HepG2 (cell line): Measurements from ENCODE around the gene BAIAP2L1. TPM values are rescaled to one million over a fixed set of nuclear protein-coding genes. Genes with fewer than 3 reads are reported as not detected.

Source experiments
- ATAC-seq: fragments of 200-7000 bp; cut with Tn5 transposase; 3 replicates; pipeline ENCODE4 v1.9.1; 2020; ENCODE audit warnings: mild to moderate bottlenecking, moderate library complexity
- BruUV-seq: library from RNA; stranded (reverse); fragments of 400-500 nt; replicated peaks from 2 replicates; lab custom pipeline; 2021; lab: Mats Ljungman, UMichigan
- CTCF ChIA-PET: fragments of 300-600 bp; formaldehyde crosslinking; extraction: SDS; loops from one replicate; lab custom pipeline; 2021; ENCODE audit warnings: low total read pairs, inconsistent platforms, low intra/inter-chr PET ratio; lab: Yijun Ruan, JAX
- POLR2A ChIA-PET: fragments of 350-600 bp; sonication (Branson Sonifier 250); formaldehyde crosslinking; loops from one replicate; lab custom pipeline; 2020; ENCODE audit warnings: antibody characterized with exemption, inconsistent platforms; lab: Yijun Ruan, JAX
- DNase-seq: peaks from one replicate; pipeline ENCODE4 v3.0.0-alpha.2; 2015; ENCODE audit warnings: low spot score
- FAIRE-seq: peaks from 3 replicates; lab custom pipeline; 2011; peaks lifted over from hg19 to GRCh38; lab: Jason Lieb, UNC
- H2AFZ ChIP-seq: one replicate; pipeline ENCODE4 v1.6.1; 2011; ENCODE audit warnings: low read length, inconsistent platforms
- H3K27ac ChIP-seq: fragments of 300-600 bp; 3 replicates; pipeline ENCODE4 v1.8.0; 2011; ENCODE audit warnings: mixed run types, mild to moderate bottlenecking, mixed read lengths, low read length, inconsistent platforms; ENCODE audit not compliant: insufficient read depth; ENCODE audit errors: extremely low read length
- H3K27me3 ChIP-seq, 2 experiments: fragments of 200-600 bp in 1 of 2; 2 replicates in 1 of 2; 3 replicates in 1 of 2; pipeline versions ENCODE4 v1.6.0 to v1.8.0; 2011; ENCODE audit warnings: low read length in 2 of 2, mild to moderate bottlenecking in 2 of 2, moderate library complexity in 2 of 2, inconsistent platforms in 1 of 2; ENCODE audit not compliant: insufficient read depth in 2 of 2, control insufficient read depth in 1 of 2
- H3K36me3 ChIP-seq, 2 experiments: fragments of 200-600 bp in 1 of 2; replicated peaks in 1 of 2; 2 replicates in 1 of 2; 3 replicates in 1 of 2; pipeline versions ENCODE4 v1.5.1 to v1.8.0; 2011; ENCODE audit warnings: low read length in 2 of 2, inconsistent platforms in 1 of 2; ENCODE audit not compliant: insufficient read depth in 2 of 2, control insufficient read depth in 1 of 2
- H3K4me1 ChIP-seq: 2 replicates; pipeline ENCODE4 v1.5.1; 2012; ENCODE audit warnings: low read length, inconsistent platforms; ENCODE audit not compliant: insufficient read depth
- H3K4me2 ChIP-seq: 2 replicates; pipeline ENCODE4 v1.6.0; 2011; ENCODE audit warnings: low read depth, low read length, inconsistent platforms
- H3K4me3 ChIP-seq, 3 experiments: fragments of 200-600 bp in 1 of 3; sonication (generic), shearing (Covaris generic) in 1 of 3; replicated peaks in 1 of 3; 2 replicates each; pipeline ENCODE4 v1.5.1; 2011 to 2016; ENCODE audit warnings: low read length in 3 of 3, inconsistent platforms in 2 of 3, low read depth in 2 of 3, mild to moderate bottlenecking in 2 of 3, control low read depth in 1 of 3, mixed read lengths in 1 of 3; ENCODE audit not compliant: insufficient read depth in 1 of 3
- H3K79me2 ChIP-seq: one replicate; pipeline ENCODE4 v1.6.1; 2011; ENCODE audit warnings: low read length, inconsistent platforms; ENCODE audit not compliant: insufficient read depth
- H3K9ac ChIP-seq: 2 replicates; pipeline ENCODE4 v1.6.0; 2011; ENCODE audit warnings: mild to moderate bottlenecking, low read depth, low read length, inconsistent platforms; ENCODE audit not compliant: insufficient read depth
- H3K9me3 ChIP-seq: 2 replicates; pipeline ENCODE4 v1.5.1; 2012; ENCODE audit warnings: mild to moderate bottlenecking, low read length
- H4K20me1 ChIP-seq: 2 replicates; pipeline ENCODE4 v1.6.0; 2011; ENCODE audit warnings: inconsistent platforms, mild to moderate bottlenecking, low read length, moderate library complexity; ENCODE audit not compliant: insufficient read depth
- FOSL2 ChIP-seq: sonication (generic); formaldehyde crosslinking; IDR thresholded peaks from 2 replicates; pipeline ENCODE4 v1.4.0; 2020; ENCODE audit warnings: missing genetic modification reagents
- TAF1 ChIP-seq: sonication (generic); formaldehyde crosslinking; IDR thresholded peaks from 2 replicates; pipeline ENCODE4 v1.4.0; 2020; ENCODE audit warnings: missing genetic modification reagents
- ZKSCAN1 ChIP-seq: fragments of 150-350 bp; IDR thresholded peaks from 2 replicates; pipeline ENCODE4 v1.6.1; 2014; ENCODE audit warnings: low read length
- ZNF121 ChIP-seq: sonication (generic); formaldehyde crosslinking; IDR thresholded peaks from 2 replicates; pipeline ENCODE4 v1.5.0; 2020; ENCODE audit warnings: mild to moderate bottlenecking, missing genetic modification reagents
- WGBS: methylation state at CpG from one replicate; pipeline ENCODE4 v1.1.6; 2017; ENCODE audit warnings: low lambda C conversion rate; 5-methylcytosine and 5-hydroxymethylcytosine counted together
- in situ Hi-C: cut with HindIII; loops from 2 replicates; pipeline ENCODE4 v1.10.0; 2017; ENCODE audit warnings: low pct_unique_long_range_greater_than_20kb; ENCODE audit not compliant: extremely low pct_ligation_motif_present
- intact Hi-C: fragments of 100-400 bp; cut with micrococcal nuclease; formaldehyde crosslinking; loops from one replicate; pipeline ENCODE4 v1.10.0; 2022; ENCODE audit not compliant: unreplicated experiment
- polyA plus RNA-seq, 8 experiments: library from polyadenylated mRNA; depleted of rRNA in 3 of 8; stranded (reverse) in 7 of 8; unstranded in 1 of 8; fragments of >200 nt; fragmentation: Illumina TruSeq in 4 of 8; extraction: Trizol in 4 of 8; gene quantifications; 2 replicates each; pipeline versions ENCODE4 v1.2.1 to v1.2.3, GENCODE V29; 2011 to 2016; ENCODE audit warnings: low read depth in 4 of 8, missing spikeins in 1 of 8, mixed read lengths in 1 of 8; ENCODE audit not compliant: insufficient read depth in 1 of 8
- total RNA-seq, 5 experiments: library from RNA; depleted of rRNA; stranded (reverse); fragments of >200 nt; fragmentation: Illumina TruSeq; extraction: Trizol; gene quantifications; 2 replicates each; pipeline ENCODE4 v1.2.3, GENCODE V29; 2016; ENCODE audit warnings: low read depth in 1 of 5
- TF ChIP-seq, protein P1 (sequence below): IDR thresholded peaks from 2 replicates; pipeline ENCODE4 v1.6.1; 2016; ENCODE audit warnings: control low read depth
- TF ChIP-seq, protein P2 (sequence below): sonication (generic); formaldehyde crosslinking; IDR thresholded peaks from 2 replicates; pipeline ENCODE4 v1.5.1; 2020; ENCODE audit warnings: missing genetic modification reagents, mild to moderate bottlenecking, borderline replicate concordance

Gene BAIAP2L1
- total and polyA plus RNA-seq, 2 of the 13 experiments (the other 11 are each of a cell fraction or from before 2014, with no cell fraction given), result 13.0 to 21.5 TPM

DNA sequence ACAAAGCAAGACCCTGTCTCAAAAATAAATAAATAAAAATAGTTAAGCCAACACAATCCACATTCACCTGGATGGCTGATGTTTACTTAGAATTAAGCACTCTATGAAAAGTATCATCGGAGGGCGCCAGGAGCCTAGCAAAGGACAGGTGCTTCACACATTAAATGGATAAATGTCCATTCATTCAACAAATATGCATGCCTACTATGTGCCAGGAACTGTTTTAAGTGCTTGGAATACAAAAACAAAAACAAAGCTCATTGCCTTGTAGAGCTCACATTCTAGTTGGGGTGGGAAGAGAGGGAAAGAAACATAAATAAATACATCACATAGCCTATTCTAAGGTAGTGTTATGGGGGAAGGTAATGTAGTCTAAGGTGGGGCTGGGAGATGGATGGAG, 4.1 kb downstream of the BAIAP2L1 start:
- H2AFZ ChIP-seq, result no peak overlapping the region
- no peak overlapping the region for H3K27ac ChIP-seq
- FAIRE-seq (no peak), DNase-seq (no peak), ATAC-seq (no peak)
- no TSS peak for BruUV-seq
- H3K9me3 ChIP-seq, result no peaks in the 10 kb centered on the region
- H3K4me3 ChIP-seq, result no peak overlapping the region
- CTCF ChIA-PET, result no interaction called here
- 0 out of 2 replicates have a peak, but pooled peaks cover 4% of the 10 kb centered on the region for H4K20me1 ChIP-seq
- H3K4me1 ChIP-seq, result peaks cover 45% of the 10 kb centered on the region
- H3K36me3 ChIP-seq, result no peaks in the 10 kb centered on the region
- 97% methylated on average over 2 of the region's 2 CpGs for WGBS
- TF ChIP-seq ZKSCAN1 (peak; percentile 65; the same call in 1 of the 2 replicates), FOSL2 (no peak), TAF1 (CRISPR knock-in tag) (no peak)
- TF ChIP-seq, protein P1, sequence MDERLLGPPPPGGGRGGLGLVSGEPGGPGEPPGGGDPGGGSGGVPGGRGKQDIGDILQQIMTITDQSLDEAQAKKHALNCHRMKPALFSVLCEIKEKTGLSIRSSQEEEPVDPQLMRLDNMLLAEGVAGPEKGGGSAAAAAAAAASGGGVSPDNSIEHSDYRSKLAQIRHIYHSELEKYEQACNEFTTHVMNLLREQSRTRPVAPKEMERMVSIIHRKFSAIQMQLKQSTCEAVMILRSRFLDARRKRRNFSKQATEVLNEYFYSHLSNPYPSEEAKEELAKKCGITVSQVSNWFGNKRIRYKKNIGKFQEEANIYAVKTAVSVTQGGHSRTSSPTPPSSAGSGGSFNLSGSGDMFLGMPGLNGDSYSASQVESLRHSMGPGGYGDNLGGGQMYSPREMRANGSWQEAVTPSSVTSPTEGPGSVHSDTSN (CRISPR knock-in tag), result no peak
- no peak overlapping the region for H3K9ac ChIP-seq
- H3K4me2 ChIP-seq, result no peak overlapping the region
- in situ Hi-C loops, result loop anchor here (5.0 kb wide), 1 partner anchor 104 kb away; no protein-coding TSS in a partner anchor
- intact Hi-C loops, result loop anchor here (5.0 kb wide), 1 partner anchor 34 kb away; no protein-coding TSS in a partner anchor
- POLR2A ChIA-PET, result no interaction called here
- H3K79me2 ChIP-seq, result peaks cover 57% of the 10 kb centered on the region
- no peaks in the 10 kb centered on the region for H3K27me3 ChIP-seq

DNA sequence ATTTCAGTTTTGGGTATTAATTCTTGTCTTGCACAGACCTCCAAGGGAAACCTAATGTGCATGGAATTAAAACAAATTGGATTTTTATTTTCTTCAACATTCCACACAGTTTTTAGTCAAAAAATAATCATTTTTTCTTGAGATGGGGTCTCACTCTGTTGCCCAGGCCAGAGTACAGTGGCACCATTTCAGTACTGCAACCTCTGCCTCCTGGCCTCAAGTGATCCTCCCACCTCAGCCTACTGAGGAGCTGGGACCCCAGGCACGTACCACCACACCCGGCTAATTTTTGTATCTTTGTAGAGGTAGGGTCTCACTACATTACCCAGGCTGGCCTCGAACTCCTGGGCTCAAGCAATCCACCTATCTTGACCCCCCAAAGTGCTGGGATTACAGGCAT, 4.9 kb downstream of the BAIAP2L1 start:
- no peak overlapping the region for H3K9ac ChIP-seq
- H3K27ac ChIP-seq, result no peak overlapping the region
- no peaks in the 10 kb centered on the region for H3K9me3 ChIP-seq
- FAIRE-seq, result no peak
- ChIA-PET POLR2A (no interaction called here), CTCF (no interaction called here)
- WGBS, result 97% methylated on average over 3 of the region's 3 CpGs
- intact Hi-C loops, result loop anchor here (5.0 kb wide), 1 partner anchor 34 kb away; no protein-coding TSS in a partner anchor
- H3K27me3 ChIP-seq, result no peaks in the 10 kb centered on the region
- H3K4me2 ChIP-seq, result no peak overlapping the region
- H3K4me1 ChIP-seq, result peaks cover 42% of the 10 kb centered on the region
- no peak overlapping the region for H2AFZ ChIP-seq
- H4K20me1 ChIP-seq, result 0 out of 2 replicates have a peak, but pooled peaks cover 4% of the 10 kb centered on the region
- BruUV-seq, result no TSS peak
- H3K4me3 ChIP-seq, result no peak overlapping the region
- H3K79me2 ChIP-seq, result peaks cover 59% of the 10 kb centered on the region
- no peaks in the 10 kb centered on the region for H3K36me3 ChIP-seq
- TF ChIP-seq, protein P2, sequence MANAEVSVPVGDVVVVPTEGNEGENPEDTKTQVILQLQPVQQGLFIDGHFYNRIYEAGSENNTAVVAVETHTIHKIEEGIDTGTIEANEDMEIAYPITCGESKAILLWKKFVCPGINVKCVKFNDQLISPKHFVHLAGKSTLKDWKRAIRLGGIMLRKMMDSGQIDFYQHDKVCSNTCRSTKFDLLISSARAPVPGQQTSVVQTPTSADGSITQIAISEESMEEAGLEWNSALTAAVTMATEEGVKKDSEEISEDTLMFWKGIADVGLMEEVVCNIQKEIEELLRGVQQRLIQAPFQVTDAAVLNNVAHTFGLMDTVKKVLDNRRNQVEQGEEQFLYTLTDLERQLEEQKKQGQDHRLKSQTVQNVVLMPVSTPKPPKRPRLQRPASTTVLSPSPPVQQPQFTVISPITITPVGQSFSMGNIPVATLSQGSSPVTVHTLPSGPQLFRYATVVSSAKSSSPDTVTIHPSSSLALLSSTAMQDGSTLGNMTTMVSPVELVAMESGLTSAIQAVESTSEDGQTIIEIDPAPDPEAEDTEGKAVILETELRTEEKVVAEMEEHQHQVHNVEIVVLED (CRISPR knock-in tag), result no peak
- peak; percentile 70 for TF ChIP-seq ZNF121 (CRISPR knock-in tag)
- TF ChIP-seq, all 625 proteins: peak for 1
- ATAC-seq (no peak), DNase-seq (no peak)
- in situ Hi-C loops, result loop anchor here (5.0 kb wide), 1 partner anchor 104 kb away; no protein-coding TSS in a partner anchor
